ENCODE data around the gene NOSIP. TPM values are rescaled to one million over a fixed set of nuclear protein-coding genes. Genes with fewer than 3 reads are reported as not detected.

NOSIP gene
- total RNA-seq, 2 donors from 2014 or later: 30.8 to 46.8 TPM

GRCh38 chr19:49597703-49597974, 17.3 kb upstream of the NOSIP start:
- Histone ChIP-seq H3K36me3 (peaks cover 61% of the 10 kb centered on the region), H3K27me3 (replicated peaks; ENCODE audit: insufficient read depth) (no peaks in the 10 kb centered on the region)
- no peak for ATAC-seq (ENCODE audit: insufficient number of reproducible peaks, low FRiP score, low read depth)

GRCh38 chr19:49596954-49597702, 16.8 kb upstream of the NOSIP start:
- ATAC-seq (ENCODE audit: insufficient number of reproducible peaks, low FRiP score, low read depth) (no peak), DNase-seq (ENCODE audit: low spot score) (no peak)
- H3K27ac ChIP-seq: no peak overlapping the region
- peaks cover 13 to 15% of the 10 kb centered on the region in 2 donors for H3K4me1 ChIP-seq (ENCODE audit: control insufficient read depth in 1 of 2, low read depth in 2 of 2)
- H3K4me3 ChIP-seq: no peak overlapping the region
- no peaks in the 10 kb centered on the region for H3K27me3 ChIP-seq (replicated peaks; ENCODE audit: insufficient read depth)
- peaks cover 56% of the 10 kb centered on the region for H3K36me3 ChIP-seq
- no peaks in the 10 kb centered on the region for H3K9me3 ChIP-seq
- TF ChIP-seq CTCF (IDR thresholded peaks at IDR 0.05): no peak

More at GRCh38 chr19:49597703-49597974, 17.3 kb upstream of the NOSIP start:
- no peak for TF ChIP-seq CTCF (IDR thresholded peaks at IDR 0.05)
- no peak for DNase-seq (ENCODE audit: low spot score)
- no peak overlapping the region for H3K27ac ChIP-seq
- peaks cover 10 to 11% of the 10 kb centered on the region in 2 donors for H3K4me1 ChIP-seq (ENCODE audit: control insufficient read depth in 1 of 2, low read depth in 2 of 2)
- no peak overlapping the region for H3K4me3 ChIP-seq
- no peaks in the 10 kb centered on the region for H3K9me3 ChIP-seq

GRCh38 chr19:49596407-49596806, 16.1 kb upstream of the NOSIP start:
- no peak for TF ChIP-seq CTCF (IDR thresholded peaks at IDR 0.05)
- no peak for ATAC-seq (ENCODE audit: insufficient number of reproducible peaks, low FRiP score, low read depth)

GRCh38 chr19:49595819-49596404, 15.6 kb upstream of the NOSIP start:
- Histone ChIP-seq H3K27me3 (replicated peaks; ENCODE audit: insufficient read depth) (no peaks in the 10 kb centered on the region), H3K4me1 (ENCODE audit: control insufficient read depth in 1 of 2, low read depth in 2 of 2) (peaks cover 13 to 18% of the 10 kb centered on the region in 2 donors), H3K27ac (no peak overlapping the region), H3K9me3 (no peaks in the 10 kb centered on the region), H3K4me3 (no peak overlapping the region), H3K36me3 (peaks cover 47% of the 10 kb centered on the region)
- TF ChIP-seq CTCF (IDR thresholded peaks at IDR 0.05): no peak
- ATAC-seq (ENCODE audit: insufficient number of reproducible peaks, low FRiP score, low read depth) (no peak), DNase-seq (ENCODE audit: low spot score) (no peak)

More at GRCh38 chr19:49596407-49596806, 16.1 kb upstream of the NOSIP start:
- H3K9me3 ChIP-seq: no peaks in the 10 kb centered on the region
- H3K27ac ChIP-seq: no peak overlapping the region
- peaks cover 13 to 18% of the 10 kb centered on the region in 2 donors for H3K4me1 ChIP-seq (ENCODE audit: control insufficient read depth in 1 of 2, low read depth in 2 of 2)
- no peak for DNase-seq (ENCODE audit: low spot score)
- H3K4me3 ChIP-seq: no peak overlapping the region
- peaks cover 49% of the 10 kb centered on the region for H3K36me3 ChIP-seq
- H3K27me3 ChIP-seq (replicated peaks; ENCODE audit: insufficient read depth): no peaks in the 10 kb centered on the region

GRCh38 chr19:49594993-49595818, 14.8 kb upstream of the NOSIP start:
- ATAC-seq (ENCODE audit: insufficient number of reproducible peaks, low FRiP score, low read depth): no peak
- H3K36me3 ChIP-seq: peaks cover 41% of the 10 kb centered on the region

More at GRCh38 chr19:49594993-49595818, 14.8 kb upstream of the NOSIP start:
- Histone ChIP-seq H3K4me3 (no peak overlapping the region), H3K4me1 (ENCODE audit: control insufficient read depth in 1 of 2, low read depth in 2 of 2) (peaks cover 13 to 18% of the 10 kb centered on the region in 2 donors), H3K27ac (no peak overlapping the region), H3K9me3 (no peaks in the 10 kb centered on the region), H3K27me3 (replicated peaks; ENCODE audit: insufficient read depth) (no peaks in the 10 kb centered on the region)
- no peak for DNase-seq (ENCODE audit: low spot score)
- TF ChIP-seq CTCF (IDR thresholded peaks at IDR 0.05): no peak

Measured in thoracic aorta (tissue), 2 donors.